NCI-H2227 treated with DMSO at 0.1 percent for 48 hours (cell line): ENCODE measurements around the gene TMEM163.
"Not testable (repeated sequence)": the region's sequence is repeated elsewhere in the genome, so short reads cannot be mapped to it uniquely, and the experiment has no call there.

Experiments
- DNase-seq: peaks from one replicate; lab custom pipeline; 2025; lab: John Stamatoyannopoulos, UW

TMEM163 gene

DNA sequence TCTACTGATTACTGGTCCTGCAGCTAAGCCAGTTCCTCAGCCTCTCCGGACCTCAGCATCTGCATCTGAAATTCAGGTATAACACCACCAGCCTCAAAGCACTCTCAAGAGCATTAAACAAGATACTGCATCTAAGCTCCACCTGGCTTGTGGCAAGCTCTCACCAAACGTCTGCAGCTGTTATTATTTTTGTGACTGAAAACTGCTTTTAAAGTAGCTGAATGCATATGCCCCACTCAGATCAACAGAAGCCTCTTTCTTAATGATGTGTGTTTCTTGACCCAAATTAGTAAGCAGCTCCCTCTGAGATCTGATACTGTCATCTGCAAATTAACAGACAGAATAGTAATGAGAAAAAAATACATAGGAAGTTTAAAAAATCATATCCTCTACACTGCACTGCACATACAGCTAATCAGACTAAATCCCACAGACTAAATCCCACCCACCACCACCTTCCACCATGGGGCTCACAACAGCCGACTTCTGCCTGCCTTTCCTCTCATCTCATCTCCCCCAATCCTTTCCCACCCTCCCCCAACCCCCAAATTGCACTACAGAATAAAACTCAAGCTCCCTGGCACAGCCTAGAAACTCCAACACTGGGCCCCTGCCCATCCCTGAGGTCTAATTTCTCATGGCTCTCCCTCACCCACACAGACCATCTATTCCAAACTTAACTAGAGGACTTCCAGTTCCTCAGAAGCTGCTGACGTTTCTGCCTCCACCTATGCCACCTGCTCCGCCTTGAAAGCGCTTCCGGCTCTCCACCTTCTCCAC is 52.9 kb downstream of the TMEM163 start:
- DNase-seq, result no peak

DNA sequence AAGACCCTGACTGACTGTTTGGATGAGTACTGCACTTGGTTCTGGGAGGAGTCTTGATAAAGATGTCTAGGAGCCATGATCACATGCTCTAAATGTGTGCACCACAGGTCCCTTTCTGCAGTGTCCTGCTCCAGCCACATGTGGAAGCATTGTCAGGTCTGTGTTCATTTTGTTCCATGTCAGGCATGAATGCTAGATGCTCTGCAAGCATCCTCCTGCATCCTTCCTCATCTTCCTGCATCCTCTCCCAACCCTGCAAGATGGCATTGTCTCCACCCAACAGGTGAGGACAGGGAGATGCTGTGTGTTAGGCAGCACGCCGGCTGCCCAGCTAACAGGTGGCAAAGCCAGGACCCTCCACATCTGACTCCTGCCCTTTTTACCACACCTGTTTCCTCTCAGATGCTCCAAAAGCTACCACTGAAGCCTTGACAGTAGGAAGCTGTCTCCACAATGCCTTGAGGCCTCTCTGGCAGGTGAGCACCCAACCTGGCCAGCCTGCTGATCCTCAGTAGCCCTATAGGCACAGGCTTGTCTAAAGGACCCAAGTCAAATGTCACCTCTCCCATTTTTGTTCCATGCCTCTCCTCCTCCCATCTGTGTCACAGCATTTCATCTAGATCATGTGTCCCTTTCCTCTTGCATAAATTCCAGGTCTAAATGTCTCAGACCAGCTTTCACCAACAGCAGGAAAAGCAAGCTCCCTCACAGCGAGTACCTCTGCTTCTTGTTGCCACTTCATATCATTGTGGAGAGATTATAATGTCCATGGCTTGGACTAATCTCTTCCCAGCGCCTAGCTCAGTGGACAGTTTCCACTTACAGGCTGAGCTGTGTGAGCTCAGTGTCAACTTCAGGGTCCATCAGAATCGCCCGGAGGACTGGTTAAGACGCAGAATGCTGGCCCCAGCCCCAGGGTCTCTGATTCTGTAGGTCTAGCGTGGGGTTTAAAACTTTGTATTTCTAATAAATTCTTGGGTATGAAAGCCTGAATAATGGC is 55.0 kb downstream of the TMEM163 start:
- no peak for DNase-seq

DNA sequence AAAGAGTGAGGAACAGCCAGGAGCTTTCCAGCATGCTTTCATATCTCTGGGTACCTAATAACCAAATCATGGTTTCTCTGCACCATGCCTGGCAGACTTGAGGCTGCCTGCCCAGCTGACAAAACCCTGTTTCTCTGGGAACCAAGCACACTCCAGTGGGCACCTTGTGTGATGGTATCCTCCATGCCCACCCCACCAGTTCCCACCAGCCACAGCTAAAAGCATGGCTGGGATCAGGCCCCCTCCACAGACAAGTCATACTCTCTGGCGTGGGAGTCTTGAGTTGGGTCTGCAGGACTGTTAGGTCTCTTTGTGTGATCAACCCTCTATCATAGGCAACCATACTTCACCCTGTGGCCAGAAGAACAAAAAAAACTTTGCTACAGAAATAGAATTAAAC is 56.0 kb downstream of the TMEM163 start:
- no peak for DNase-seq

DNA sequence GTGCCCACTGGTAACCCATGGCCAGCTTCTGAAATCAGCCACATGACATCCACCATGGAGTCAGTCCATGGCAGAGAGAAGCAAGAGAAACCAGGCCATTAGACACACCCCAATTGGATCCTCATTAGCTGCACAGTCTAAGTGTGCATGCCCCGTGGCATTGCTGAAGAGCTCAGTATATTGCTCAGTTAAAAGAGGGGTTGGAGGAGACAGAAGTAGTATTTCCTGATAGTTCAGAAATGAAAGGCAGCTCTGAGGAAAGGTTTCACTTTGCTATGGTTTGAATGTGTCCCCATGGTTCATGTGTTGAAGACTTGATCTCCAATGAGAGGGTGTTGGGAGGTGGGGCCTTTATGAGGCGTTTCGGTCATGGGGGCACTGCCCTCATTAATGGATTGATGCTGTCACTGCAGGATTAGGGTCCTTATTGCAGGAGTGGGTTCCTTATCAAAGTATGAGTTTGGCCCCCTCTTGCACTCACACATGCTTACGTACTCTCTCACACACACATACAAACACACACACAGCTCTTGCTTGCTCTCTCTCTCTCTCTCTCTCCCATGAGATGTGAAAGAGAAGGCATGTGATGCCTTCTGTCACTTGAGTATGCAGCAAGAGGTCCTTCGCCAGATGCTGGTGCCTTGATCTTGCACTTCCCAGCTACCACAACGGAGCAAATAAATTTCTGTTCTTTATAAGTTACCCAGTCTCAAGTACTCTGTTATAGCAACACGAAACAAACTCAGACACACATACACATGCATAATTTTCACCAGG is 58.0 kb downstream of the TMEM163 start:
- no peak for DNase-seq

DNA sequence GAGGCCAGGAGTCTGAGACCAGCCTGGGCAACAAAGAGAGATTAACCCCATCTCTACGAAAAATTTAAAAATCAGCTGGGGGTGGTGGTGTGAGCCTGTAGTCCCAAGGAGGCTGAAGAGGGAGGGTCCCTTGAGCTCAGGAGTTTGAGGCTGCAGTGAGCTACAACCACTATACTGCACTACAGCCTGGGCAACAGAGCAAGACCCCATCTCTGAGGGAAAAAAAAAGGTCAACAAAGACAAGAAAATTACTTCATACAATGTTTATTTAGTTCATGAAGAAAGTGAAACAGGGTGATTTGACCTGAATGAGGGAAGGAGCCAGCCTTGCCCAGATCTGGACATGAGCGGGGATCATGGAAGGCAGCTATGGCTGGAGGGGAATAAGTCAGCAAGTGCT is 59.1 kb downstream of the TMEM163 start:
- DNase-seq, result no peak

- no peak for DNase-seq
Observed at GRCh38 chr2:134657650-134658250, 61.0 kb downstream of the TMEM163 start.

- DNase-seq, result not testable (repeated sequence)
Observed at GRCh38 chr2:134656391-134656790, 62.4 kb downstream of the TMEM163 start.

DNA sequence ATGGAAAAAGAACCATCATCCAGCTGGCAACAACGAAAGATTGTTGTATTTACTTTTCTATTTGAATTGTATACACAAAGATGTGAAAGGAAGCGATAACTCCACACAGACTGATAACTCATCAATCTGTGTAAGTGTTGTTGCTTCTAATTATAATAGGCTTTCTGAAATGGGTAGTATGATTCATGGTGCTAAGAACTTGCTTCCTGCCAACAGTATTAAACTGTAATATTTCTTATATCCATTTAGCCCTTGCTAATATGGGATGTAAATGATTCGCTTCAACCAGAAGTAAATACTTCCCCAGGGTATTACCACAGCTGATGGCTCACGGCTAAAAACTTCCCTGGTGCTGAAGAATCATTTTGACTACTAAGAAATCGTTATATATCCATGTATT is 70.2 kb downstream of the TMEM163 start:
- no peak for DNase-seq

DNA sequence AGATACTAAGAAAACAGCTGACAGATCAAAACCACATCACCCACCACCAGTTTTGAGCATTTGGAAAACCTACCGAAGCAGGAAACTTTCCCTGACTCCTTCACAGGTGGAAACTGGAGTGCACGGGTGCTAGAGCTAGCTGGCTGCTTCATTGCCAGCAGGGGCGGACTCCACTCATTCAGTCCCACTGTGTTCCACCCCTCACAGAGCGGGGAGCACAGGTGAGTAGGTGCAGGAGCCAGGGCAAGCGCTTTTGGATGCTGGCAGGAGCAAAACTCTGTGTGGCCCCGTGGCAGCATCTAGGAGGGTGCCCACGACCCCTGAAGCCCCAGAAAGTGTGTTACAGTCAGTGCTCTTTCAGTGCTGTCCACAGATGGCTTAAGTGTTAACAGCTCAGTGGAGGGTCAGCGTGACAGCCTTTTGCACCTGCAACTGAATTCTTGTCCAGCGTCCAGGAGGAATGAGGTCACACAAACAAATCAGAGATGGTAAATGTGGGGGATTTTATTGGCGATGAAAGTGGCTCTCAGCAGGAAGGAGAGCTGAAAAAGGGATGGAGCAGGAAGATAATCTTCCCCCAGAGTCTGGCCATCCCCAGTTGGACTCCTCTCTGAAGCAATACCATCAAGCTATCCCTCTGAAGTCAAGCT is 71.1 kb downstream of the TMEM163 start:
- no peak for DNase-seq

DNA sequence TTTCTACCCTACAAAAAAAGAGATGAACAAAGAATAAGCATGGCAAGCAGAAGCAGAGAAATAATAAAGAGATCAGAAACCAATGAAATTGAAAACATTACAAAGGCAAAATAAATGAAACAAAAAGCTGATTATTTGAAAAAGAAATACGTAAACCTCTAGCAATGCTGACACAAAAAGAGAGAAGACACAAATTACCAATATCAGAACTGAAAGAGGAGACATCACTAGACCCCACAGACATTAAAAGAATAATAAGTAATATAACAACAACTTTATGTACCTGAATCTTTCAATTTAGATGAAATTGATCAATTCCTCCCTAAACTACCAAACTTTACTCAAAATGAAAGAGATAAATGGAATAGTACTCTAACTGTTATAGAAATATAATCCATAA is 75.9 kb downstream of the TMEM163 start:
- DNase-seq, result no peak

GRCh38 chr2:134640494-134640893 is 78.3 kb downstream of the TMEM163 start:
- no peak for DNase-seq

DNA sequence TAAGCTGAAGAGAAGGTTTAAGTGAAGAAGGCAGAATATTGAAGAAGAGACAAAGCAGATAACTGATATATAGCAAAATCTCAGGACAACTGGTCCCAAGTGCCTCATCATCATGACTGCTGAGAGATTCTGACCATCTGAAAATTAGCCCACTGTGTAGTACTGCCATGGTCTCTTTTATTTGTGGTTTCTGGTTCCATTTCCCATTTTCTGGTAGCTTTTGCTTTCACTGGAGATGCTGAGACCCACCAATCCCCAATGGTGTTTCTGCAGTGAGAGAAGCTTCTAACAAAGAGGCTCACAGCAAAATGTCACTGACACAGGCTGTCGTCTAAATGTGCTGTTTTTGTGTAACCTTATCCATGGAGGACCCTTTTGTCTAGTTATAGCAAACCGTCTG is 79.5 kb downstream of the TMEM163 start:
- DNase-seq, result no peak

DNA sequence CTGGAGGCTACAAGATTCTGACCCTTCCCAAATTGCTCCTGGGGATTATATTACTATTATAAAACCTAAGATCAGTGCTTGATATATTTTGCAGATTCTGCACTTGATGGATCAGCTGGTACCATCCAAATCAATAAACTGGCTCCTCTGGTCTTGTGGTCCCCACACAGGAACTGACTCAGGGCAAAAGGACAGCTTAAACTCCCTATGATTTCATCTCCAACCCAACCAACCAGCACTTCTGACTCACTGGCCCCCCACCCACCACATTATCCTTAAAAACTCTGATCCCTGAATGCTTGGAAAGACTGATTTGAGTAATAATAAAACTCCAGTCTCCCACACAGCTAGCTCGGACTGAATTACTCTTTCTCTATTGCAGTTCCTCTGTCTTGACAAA is 82.1 kb downstream of the TMEM163 start:
- no peak for DNase-seq

DNA sequence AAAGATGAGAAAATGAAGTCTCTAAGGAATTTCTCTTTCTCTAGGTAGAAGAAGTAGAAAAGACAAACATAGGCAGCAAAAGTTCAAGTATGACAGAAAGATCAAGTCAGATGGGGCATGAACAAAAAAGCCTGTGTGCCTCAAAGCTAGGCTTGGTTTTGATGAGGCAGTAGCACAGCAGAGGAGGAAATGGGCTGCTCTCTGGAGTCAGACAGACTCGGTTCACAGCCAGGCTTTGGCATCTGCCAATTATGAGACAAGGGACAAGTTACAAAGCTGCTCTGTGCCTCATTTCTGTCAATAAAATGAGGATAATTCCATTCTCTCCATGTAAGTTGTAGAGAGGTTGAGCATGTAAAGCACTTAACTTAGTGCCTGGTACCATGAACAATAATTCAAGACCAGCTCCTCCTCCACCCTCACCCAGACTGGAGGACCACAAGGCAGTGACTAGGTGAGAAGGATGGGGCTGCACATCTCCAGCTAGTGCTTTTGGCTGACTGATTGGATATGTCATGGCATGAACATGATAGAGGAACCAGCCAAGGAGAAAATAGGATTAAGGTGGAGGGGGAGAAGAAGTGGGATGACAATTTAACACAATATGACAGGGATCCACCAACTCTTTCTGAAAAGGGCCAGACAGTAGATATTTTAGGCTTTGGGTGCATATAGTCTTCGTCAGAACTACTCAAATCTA is 84.6 kb downstream of the TMEM163 start:
- DNase-seq, result no peak

DNA sequence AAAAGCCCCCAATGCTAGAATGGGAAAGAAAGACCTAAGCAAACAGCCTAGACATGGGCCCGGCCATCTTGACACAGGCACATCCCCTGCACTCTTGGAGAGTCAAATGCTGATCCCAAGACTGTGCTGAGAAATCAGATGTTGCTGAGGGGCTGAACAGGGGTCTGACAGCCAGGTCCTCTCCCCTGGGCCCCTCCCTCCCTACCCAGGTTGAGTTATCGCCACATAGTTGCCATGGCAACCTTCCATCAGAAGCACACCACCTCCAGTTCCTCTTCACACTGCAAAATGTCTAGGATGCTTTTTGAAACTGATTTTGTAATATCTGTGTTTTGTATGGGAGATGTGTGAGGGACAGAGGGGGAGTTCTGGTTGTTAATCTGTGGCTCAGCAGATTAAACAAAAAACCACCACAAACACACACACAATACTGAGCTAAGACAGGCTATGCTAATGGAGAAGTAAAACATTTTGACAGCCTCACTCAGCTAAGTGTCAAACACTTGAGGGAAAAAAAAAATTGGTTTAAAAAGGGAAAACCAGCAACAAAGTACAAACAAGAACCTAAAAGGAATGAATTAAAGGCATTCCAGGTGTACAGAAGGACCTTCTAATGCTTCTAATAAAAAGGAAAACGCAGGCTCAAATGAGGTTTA is 88.2 kb downstream of the TMEM163 start:
- no peak for DNase-seq

- no peak for DNase-seq
Observed at GRCh38 chr2:134628453-134628852, 90.3 kb downstream of the TMEM163 start.

- DNase-seq, result no peak
Observed at GRCh38 chr2:134626781-134627180, 92.0 kb downstream of the TMEM163 start.

- no peak for DNase-seq
Observed at GRCh38 chr2:134625311-134625710, 93.5 kb downstream of the TMEM163 start.

DNA sequence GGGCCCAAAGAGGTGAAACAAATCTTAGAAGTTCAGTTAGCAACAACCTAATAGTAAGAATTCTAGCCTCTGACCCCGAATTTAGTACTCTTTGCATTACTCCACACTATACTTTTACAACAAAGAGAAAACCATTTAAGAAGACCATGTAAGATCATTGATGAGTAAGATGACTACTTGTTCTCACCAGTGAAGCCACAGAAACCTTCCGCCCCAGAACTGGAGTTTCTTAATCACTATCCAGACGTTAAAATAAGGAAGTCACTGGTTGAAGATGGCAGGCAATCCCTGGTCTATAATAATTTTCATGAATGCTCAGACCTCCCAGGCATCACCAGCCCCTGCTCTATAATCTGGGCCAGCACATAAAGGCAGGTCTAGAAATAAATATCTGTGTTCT is 95.0 kb downstream of the TMEM163 start:
- DNase-seq, result no peak

GRCh38 chr2:134623046-134623445 is 95.8 kb downstream of the TMEM163 start:
- DNase-seq, result no peak
